Measurements from ENCODE around the gene CSNK2A3.

- TF ChIP-seq CTCF (IDR thresholded peaks at IDR 0.05) (no peak), POLR2A (IDR thresholded peaks at IDR 0.05) (no peak), EP300 (IDR thresholded peaks at IDR 0.05) (peak in 1 of 2 donors; percentile 73)
Observed at GRCh38 chr11:11329062-11329806, 23.8 kb downstream of the CSNK2A3 start.

Data from tibial nerve (tissue), 4 donors.